GM18526 (cell line): ENCODE measurements around the gene ELOA.

Experiments used
- POLR2A ChIP-seq: IDR thresholded peaks from 3 replicates; pipeline ENCODE4 v1.6.1; 2011; ENCODE audit not compliant: insufficient read length; ENCODE audit errors: extremely low read depth

Gene ELOA, protein sequence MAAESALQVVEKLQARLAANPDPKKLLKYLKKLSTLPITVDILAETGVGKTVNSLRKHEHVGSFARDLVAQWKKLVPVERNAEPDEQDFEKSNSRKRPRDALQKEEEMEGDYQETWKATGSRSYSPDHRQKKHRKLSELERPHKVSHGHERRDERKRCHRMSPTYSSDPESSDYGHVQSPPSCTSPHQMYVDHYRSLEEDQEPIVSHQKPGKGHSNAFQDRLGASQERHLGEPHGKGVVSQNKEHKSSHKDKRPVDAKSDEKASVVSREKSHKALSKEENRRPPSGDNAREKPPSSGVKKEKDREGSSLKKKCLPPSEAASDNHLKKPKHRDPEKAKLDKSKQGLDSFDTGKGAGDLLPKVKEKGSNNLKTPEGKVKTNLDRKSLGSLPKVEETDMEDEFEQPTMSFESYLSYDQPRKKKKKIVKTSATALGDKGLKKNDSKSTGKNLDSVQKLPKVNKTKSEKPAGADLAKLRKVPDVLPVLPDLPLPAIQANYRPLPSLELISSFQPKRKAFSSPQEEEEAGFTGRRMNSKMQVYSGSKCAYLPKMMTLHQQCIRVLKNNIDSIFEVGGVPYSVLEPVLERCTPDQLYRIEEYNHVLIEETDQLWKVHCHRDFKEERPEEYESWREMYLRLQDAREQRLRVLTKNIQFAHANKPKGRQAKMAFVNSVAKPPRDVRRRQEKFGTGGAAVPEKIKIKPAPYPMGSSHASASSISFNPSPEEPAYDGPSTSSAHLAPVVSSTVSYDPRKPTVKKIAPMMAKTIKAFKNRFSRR

DNA sequence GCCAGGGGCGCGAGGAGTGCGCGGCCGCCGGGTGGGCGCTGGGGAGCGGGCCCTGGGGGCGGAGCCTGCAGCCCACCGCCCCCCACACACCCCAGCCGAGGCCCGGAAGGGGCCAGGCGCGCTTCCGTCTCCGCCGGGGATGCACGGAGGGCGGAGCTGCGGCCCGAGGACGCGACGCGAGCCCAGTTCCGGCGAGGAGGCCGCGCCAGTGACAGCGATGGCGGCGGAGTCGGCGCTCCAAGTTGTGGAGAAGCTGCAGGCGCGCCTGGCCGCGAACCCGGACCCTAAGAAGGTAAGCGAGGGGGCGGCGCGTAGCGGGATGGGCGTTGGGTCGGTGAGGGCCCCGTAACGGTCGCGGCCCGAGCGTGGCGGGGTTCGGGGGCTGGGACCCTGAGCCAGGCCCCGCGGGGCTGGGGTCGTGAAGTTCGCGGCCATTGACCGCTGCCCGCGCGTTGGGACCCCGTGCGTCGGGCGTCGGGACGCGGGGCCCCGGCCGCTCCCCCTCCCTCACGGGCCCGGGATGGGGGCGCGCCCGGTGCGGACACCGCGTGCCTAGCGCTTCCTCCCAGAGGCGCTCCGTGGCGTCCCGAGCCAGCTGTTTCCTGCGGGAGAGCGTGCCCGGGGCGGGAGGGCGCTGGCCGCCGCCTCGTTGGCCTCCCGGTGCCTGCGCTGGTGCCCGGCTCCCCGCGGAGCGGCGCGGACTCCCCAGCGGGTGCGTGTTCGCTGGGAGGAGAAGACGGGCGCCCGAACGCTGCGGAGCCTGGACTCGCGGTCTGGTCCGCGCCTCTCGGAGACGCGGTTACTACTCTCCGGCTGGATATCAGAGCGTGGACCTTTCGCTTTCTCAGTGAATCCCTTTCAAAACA lies at the start of gene ELOA:
ELOA (plus strand) TSS at position 185 of the 866 bp plus-strand sequence; CDS start at position 218, 33 bp downstream.
- peak; percentile 87 for TF ChIP-seq POLR2A

DNA sequence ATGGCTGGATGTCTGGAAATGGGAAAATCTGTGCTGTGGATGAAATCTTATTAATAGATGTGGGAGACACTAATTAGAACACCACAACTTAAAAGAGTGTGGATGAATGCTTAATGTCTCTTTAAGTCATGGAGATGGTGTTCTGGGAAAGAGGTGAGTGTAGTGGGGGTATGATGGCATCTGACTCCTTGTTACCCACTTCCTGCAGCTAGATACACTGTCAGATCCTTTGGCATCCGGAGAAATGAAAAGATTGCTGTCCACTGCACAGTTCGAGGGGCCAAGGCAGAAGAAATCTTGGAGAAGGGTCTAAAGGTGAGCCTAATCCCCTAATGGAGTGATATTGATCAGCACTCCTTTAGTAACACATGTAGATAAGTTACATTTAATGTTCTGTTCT lies 49.7 kb upstream of the ELOA start:
- no peak for TF ChIP-seq POLR2A

DNA sequence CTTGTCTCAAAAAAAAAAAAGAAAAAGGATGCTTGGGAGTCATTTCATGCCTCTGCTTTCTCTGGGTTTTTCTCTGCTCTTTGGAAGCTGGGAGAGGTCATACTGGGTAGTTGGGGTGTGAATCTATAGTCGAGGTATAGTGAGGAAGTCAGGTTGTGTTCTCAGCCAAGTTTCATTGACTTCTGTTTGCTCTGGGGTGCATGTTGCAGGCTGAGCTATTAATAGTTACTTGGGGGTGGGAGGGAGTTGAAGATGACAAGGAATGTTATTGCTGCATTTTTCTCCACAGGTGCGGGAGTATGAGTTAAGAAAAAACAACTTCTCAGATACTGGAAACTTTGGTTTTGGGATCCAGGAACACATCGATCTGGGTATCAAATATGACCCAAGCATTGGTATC lies 48.9 kb upstream of the ELOA start:
- TF ChIP-seq POLR2A = no peak

DNA sequence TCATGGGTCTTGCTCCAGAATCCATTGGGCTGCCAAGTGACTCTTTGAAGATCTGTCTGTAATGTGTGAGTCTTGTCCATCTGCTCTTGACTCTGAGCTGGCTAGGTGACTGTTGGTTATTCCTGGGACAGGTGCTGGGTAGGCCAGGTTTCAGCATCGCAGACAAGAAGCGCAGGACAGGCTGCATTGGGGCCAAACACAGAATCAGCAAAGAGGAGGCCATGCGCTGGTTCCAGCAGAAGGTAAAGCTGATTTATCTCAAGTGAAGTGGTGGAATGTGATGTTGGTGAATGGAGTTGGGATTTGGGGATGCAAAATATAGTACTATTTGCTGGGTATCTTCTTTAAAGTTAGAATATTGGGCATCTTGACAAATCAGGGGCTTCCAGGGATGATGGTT lies 47.6 kb upstream of the ELOA start:
- no peak for TF ChIP-seq POLR2A

DNA sequence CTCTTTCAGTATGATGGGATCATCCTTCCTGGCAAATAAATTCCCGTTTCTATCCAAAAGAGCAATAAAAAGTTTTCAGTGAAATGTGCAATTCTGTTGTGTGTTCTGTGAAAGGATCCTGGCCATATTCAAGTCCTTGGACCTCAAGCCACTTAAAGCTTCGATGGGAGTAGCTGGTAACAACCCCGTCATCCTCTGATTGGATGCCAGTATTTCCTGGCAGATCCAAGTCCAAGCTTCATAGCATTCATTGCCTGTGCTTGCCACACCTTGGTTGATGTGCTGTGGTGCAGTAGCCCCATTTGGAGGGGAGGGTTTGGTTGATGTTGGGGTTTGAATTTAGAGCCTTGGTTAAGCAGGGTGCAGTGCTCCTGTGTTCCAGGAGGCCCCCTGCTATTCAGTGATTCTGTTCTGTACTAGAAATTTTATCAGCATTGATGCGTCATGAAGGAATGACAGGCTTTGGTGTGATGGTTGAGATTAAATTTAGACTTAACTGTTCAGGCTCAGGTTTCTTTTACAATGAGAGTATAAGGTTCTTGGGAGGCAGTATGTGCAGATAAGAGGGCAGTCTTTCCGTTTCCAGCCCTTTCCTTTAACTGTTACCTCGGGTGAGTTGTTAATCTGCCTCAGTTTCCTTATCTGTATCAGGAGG lies 46.8 kb upstream of the ELOA start:
- no peak for TF ChIP-seq POLR2A

DNA sequence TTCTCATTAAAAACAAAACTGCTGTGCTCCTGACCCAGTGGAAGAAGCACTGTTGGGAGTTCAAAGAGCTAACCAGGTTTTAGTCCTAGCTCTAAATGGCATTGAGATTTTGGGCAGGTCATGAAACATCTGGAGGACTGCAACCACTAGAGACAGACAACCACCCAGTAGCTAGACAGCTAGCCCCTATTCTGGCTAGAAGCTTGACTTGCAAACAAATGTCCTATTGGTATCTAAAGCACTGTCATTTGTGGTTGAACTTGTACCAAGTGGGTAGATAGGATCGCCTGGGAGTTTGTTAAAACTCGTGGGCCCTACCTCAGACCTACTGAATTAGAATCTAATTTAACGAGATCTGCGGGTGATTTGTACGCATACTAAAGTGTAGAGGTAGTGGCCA lies 44.8 kb upstream of the ELOA start:
- TF ChIP-seq POLR2A = no peak

DNA sequence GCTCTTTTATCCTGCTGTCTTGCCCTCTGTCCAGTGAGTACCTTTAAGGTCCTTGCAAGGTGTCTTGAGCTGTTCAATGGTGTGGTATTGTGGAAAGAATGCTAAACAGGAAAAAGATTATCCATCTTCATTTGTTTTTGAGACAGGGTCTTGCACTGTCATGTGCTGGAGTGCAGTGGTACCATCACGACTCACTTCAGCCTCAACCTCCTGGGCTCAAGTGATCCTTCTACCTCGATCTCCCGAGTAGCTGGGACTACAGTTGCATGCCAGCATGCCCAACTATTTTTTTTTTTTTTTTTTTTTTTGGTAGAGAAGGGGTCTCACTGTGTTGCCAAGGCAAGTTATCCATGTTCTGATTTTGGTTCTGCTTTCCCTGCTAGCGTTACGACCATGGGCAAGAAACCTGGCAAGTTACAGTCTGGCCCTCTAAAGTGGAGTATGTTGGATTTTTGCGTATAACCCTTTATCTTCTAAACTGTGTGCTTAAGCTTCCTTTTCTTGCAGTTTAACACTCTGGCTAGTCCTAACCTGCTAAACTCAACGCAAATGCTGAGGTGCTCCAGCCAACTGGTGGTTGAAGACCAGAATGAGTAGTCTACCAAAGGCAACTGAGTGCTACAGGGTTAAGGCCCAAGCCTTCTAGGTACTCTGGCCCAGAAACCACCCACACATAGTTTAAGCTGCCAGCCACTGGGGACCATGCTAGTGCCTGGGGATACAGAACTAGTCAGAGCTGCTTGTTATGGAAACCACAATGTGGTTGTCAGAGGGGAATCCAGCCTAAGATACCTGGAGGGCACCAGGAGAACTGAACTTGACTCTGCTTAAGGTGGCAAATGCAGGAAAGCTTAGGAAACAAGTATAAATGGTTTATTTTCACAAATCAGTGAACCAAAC lies 43.7 kb upstream of the ELOA start:
- TF ChIP-seq POLR2A = peak; percentile 30

DNA sequence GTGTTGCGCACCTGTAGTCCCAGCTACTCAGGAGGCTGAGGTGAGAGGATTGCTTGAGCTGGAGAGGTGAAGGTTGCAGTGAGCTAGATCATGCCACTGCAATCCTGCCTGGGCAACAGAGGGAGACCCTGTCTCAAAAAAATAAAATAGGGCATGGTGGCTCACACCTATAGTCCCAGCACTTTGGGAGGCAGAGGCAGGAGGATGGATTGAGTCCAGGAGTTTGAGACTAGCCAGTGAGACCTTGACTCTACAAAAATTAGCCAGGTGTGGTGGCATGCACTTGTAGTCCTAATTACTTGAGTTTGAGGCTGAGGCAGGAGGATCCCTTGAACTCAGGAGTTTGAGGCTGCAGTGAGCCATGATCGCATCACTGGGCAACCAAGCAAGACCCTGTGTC lies 42.0 kb upstream of the ELOA start:
- TF ChIP-seq POLR2A = no peak

DNA sequence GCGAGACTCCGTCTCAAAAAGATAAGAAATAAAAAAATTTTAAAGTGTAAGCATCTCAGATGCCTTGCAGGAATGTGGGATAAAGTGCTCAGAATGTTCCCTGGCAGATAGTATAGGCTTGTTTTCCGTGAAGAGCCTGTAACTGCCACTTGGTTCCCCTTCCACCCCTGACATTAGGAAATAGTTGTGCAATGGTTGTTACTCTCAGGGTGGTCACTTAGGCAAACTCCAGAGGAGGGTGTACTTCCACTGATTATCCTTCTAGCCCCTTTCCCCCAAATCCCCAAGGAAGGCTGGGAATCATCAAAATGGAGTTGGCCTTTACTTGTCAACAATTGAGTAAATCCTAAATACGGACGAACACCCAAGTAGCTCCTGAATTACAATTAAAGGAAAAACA lies 41.3 kb upstream of the ELOA start:
- no peak for TF ChIP-seq POLR2A

DNA sequence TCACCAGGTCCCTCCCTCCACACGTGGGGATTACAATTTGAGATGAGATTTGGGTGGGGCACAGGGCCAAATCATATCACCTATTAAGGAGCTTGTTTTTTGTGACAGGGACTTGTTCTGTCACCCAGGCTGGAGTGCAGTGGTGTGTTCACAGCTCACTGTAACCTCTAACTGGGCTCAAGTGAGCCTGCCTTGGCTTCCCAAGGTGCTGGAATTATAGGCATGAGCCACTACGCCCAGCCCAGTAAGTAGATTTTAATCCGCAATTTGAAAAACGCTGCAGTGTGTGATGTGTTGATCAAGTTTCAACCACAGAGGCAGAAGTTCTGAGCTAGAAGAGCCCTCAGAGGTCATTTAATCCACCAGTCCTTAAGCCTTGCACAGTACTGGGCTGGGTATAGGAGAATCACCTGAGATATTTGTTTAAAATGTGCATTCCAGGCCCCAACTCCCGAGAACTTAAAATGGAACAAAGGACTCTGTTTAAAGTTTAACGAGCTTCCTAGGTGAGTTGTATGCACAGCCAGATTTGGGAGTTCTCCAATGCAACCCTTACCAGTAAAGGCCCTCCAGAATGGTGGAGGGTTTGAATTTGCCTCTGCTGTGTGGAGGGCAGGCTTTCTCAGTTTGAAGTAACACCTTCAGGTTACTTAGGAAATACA lies 38.3 kb upstream of the ELOA start:
- no peak for TF ChIP-seq POLR2A

DNA sequence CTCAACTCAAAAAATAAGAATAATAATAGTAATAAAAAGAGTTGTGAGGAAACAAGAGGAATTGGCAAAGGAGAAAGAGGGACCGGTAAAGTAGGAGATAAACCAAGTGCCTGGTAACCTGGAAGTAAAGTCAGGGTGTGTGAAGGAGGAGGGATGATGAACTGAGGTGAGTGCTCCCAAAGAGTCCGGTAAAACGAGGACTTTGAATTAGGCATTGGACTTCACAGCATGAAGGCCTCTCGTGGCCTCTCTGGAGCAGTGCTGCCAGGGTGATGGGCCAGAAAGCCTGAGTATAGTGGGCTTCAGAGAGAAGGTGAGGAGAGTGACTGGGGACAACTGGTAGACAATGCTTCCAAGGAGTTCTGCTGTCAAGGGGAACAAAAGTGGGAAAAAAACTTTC lies 34.0 kb upstream of the ELOA start:
- TF ChIP-seq POLR2A = no peak

DNA sequence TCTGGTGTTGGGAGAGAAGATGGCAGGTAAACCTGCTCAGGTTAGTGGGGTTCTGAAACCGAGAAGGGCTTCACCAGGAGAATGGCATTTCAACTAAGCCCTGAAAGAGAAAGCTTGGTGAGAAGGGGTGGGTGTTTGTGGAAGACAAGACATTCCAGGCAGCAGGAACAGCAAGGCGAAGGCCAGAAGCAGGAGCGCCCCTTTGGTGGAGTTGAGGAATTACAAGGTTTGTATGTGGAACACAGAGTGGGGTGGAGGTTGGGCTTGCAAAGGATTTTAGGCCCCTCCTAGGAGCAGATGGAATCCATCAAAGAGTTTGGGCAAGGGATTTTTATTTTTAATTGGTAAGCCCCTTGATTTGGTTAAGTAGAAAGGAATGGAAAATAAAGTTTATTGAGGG lies 24.8 kb upstream of the ELOA start:
- no peak for TF ChIP-seq POLR2A

DNA sequence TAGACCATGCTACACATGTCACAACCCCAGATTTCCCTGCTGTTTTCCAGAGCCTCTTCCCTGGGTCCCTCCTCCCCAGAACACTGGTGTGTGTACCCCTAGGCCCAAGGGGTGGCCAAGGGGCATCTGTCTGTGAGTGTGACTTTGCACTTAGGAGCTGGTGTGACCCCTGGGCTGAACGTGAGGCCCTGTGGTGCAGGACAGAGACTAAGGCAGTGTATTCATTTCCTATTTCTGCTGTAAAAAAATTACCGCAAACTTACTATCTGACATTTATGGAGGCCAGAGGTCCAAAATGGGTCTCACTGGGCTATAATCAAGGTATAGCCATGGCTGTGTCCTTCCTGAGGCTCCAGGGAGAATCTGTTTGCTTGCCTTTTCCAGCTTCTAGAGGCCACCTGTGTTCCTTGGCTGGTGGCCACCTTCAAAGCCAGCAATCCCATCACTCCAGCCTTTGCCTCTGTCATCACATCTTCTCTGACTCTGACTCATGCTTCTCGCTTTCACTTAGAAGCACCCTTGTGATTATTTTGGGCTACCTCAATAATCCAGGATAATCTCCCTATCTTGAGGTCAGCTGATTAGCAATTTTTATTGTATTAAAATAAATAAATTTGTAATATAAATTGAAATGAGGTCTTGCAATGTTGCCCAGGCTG lies 24.0 kb upstream of the ELOA start:
- no peak for TF ChIP-seq POLR2A
